NCI-H2196 (cell line): ENCODE results near the gene HIGD1C.
"Not testable (repeated sequence)": the region's sequence is repeated elsewhere in the genome, so short reads cannot be mapped to it uniquely, and the experiment has no call there.

Experiments
- DNase-seq: peaks from one replicate; lab custom pipeline; 2025; ENCODE audit not compliant: unreplicated experiment; lab: John Stamatoyannopoulos, UW

Gene HIGD1C

DNA sequence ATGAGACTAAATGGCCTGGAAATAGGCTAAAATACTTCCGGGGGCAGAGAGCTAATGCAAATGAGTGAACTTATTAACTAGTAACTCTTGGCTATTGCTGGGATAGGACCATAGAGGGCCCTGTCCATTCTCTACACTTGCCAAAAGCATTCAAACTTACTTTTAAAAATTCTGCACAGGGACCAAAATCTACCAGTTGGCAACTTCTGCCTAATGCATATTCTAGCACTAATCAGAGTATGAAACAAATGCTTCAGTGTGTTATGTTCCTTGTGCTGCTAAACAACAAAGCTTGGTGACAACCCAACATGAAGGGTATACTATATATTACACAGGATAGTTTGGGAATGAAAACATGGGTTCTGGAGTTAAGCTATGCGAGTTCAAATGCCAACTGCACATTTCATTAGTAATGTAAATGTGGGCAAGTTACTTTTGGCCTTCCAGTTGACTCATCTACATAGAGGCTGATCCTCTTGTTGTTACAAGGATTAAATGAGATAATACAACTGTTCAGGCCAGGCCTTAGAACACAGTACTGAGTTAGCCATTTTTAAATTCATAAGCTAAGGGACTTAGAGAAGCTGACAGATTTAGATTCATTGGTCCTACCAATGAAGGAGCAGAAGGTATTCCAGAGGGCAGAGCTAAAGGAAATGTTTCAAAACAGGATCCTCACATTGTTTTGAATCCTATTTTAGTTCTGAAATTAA lies 32.4 kb downstream of the HIGD1C start:
- no peak for DNase-seq

DNA sequence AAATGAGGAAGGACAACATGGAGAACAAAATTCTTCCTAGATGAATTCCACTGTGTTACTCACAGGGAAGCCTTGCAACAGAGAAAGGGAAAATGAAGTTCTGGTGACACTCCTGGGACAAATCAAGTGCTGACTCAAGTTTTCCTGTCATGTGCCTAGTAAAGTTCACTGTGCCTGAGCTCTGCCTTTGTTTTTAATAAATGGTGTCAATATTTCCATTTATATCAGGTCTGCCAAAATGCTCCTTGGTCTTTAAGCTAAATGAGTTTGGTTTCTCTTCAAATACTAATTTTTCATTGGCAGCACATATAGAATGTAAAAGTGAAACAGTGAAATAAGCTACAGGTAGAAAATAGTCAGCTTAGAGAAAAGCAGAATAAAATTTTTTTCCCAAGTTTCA lies 33.0 kb downstream of the HIGD1C start:
- no peak for DNase-seq

DNA sequence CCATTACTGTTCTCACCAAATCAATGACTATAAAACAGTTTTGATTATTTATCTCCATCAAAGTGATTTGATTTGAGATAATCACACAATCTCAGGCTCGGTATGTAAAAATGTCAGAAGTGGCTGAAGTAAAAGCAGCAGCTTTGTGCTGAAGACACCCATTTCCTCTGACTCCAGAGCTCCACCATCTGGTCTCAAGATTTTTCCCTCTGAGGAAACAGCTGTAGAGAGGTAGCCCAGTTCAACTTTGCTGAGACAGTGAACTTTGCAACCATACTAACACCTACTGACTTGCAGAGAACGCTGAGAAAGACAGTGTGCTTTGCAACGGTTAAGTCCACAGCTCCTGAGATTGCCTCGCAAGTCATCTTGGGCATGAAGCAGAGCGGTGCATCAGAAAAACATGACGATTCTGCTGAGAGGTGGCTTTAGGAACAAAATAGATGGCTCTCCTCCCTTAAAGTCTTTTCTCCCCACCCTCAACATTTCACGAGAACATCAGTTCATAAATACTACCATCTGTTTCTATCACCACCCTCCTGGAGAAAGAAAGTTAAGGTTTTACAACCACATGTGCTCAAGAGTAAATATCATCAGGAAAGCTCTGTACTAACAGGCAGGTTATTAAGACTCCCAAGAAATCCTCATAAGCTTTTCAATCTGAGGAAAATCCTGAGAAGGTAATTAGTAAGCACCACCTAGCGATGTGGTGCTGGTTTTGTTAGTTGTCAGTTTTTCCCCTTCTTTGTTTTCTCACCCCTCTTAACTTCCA lies 34.8 kb downstream of the HIGD1C start:
- DNase-seq = peak; percentile 54

DNA sequence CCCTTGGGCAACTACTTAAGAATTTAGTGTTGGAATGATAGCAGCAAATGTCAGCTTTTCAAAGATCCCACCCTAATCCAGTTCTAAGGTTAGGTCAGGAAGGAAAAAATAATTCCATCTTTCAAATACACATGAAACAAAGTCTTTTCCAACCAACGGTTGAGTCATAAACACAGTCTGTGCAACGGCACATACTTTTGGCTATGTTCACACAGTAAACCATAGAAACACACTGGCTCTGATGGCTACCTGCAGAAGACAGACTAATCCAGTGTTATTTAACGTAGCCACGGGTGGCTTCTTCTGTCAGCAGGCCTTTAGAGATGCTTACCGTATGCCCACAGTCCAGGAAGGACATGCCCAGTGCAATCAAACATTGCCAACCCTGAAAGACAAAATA lies 35.7 kb downstream of the HIGD1C start:
- DNase-seq = no peak

DNA sequence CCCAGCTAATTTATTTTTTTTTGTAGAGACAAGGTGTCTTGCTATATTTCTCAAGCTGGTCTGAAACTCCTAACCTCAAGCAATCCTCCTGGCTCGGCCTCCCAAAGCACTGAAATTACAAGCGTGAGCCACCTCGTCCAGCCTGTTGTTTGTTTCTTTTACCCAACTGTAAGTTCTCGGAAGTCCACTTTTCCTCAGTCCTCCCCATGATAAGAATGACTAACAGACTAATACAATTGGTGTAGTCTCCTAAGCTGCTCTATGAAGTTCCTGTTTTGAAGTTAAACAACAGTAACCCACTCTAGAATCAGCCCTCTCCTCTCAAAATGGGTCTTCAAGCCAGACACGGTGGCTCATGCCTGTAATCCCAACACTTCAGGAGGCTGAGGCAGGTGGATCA lies 36.5 kb downstream of the HIGD1C start:
- DNase-seq = no peak

DNA sequence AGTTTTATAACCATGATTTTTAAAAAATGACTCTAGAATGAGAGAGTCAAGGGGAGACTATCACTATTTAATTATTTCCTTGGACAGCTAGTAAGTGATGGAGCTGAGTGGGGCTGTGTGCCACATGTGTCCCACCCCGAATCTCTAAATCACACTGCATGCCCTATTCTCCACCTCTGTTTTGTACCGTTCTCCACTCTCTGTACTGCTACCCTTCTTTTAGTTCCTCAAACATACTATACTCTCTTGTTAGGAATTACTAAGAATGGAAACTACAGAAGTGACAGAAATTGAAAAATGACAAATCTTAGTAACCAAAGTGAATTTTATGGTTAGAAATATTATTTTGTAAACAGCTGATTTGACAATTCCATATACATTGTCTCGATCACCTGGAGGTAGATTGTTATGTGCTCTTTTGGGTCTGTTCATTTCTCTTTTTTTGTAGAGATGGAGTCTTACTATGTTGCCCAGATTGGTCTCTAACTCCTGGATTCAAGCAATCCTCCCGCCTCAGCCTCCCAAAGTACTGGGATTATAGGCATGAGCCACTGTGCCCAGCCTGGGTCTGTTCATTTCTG lies 37.9 kb downstream of the HIGD1C start:
- DNase-seq = no peak

DNA sequence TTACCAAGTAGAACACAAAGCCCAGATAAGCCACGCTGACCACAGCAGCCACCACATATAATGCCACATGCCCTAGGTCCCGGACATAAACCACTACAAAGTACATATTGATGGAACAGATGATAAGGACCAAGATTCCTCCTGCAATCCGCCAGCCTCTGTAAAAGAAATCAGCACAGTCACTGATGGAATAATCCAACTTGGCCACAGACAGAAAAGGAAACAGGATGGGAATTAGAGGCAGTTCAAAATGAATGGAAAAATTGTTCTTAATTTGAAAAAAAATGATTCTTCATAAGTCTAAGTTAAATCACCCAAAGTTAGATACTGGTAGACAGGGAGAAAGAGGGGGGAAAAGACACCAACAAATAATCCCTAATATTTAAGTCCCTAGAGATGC lies 38.4 kb downstream of the HIGD1C start:
- no peak for DNase-seq

DNA sequence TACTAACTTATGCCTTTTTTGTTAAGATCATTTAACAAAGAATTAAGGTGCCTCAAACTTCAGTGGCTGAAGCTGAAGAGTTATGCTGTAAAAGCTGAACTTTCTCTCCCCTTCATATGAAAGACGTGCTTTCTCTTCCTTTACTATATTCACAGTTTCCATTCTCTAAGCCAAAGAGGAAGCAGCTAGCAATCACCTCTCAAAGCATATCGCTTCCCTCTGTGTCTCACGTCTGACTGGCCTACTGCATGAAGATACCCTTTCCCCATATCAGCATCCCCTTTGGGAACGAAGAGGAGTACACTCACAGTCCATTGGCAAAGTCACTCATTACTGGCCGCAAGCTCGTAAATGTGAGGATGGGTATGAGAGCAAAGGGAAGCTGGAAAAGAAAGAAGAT lies 38.9 kb downstream of the HIGD1C start:
- DNase-seq = no peak

DNA sequence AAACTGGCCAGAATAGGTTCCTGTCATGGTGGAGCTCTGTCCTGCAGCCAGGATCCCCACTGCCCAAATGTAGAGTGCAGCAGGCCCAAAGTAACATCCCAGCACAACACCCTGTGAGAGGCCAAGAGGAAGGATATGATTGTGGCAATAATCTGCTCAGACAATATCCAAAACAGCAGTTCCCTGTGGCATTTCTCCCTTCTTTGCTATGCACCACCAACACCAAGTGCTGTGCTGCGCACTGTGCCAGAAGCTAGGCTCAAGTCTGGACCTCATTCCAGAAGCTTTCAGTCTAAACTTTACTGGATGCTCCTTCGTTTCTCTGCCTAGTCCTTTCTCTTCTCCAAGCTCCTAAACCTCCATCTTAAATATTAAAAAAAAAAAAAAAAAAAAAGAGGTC lies 40.5 kb downstream of the HIGD1C start:
- DNase-seq = no peak

DNA sequence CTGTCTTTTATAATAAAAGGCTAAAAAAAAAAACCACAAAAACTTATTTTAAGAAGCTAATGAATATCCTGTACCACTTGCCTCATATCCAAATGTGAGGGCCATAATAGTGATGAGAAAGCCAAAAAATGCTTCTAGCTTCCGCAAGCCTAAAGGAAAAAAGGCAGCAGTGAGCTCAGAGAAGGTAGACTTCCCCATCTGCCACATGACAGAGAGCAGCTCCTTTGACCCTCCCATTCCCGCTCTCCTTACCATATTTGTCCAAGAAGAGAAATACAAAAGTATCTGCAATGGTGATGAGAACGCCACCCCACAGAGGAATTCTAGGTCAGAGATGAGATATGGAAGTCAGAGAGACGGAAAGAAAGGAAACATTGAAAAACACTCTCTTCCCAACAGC lies 46.7 kb downstream of the HIGD1C start:
- no peak for DNase-seq

DNA sequence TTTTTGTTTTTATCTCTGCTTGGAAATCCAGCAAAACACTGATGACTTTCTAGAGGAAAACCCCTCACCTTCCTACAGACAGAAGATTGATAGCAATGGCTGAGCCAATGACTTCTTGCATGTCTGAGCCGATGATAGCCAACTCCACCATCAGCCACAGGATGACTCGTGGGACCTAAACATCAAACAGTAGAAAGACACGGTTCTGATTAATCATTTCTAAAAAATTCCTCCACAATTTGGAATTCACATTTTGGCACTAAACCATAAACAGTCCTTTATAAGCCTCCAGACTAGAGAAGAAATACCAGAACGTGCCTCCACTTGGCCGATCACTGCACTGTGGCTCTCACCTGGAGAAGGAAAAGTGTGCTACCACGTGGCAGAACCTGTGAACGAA lies 47.9 kb downstream of the HIGD1C start:
- no peak for DNase-seq

DNA sequence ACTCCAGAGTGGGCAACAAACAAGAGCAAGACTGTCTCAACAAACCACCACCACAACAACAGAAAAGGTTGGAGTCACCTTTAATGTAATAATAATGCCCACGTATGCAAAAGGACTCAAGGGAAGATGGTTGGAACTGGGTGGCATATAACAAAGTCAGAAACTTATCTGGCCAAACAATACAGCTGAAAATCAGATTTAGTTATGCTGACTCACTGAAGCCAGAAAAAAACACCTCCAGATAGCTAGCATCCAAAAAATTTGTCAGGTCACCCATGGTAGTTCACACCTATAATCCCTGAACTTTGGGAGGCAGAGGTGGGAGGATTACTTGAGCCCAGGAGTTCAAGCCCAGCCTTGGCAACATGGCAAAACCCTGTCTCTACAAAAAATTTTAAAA lies 49.5 kb downstream of the HIGD1C start:
- no peak for DNase-seq

DNA sequence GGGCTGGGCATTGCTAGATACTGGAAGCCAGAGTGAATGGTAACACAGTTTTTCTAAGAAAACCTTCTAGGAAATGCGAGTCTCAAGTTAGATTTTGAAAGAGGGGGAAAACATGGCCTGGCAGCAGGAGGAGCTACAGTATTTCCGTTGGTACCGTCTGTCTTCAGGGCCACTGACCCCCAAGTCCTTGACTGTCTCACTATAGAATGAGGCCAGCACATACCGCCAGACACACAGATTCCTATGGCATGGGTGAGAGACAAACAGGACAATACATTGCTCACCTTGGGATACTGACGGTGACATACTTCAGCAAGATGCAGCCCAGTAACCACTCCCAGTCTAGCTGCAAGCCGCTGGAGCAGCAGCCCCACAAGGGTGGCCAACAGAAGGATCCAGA lies 52.2 kb downstream of the HIGD1C start:
- DNase-seq = no peak

DNA sequence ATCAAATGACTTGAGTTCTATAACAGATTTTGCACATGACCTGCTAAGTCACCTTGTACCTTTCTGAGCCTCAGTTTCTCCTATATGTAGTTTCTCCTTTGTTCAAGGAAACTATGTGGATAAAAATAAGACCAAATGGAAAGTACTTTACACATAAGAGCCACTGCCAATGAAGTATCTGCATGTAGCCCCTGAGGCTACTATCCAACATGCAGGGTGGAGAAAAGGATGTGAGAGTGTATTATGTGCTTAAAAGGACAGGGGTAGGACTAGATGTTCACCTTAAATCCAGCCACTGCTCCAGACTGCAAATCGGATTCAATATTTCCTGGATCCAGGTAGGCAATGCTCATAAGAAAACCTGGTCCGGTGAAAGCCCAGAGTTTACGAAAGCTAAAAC lies 52.7 kb downstream of the HIGD1C start:
- no peak for DNase-seq

DNA sequence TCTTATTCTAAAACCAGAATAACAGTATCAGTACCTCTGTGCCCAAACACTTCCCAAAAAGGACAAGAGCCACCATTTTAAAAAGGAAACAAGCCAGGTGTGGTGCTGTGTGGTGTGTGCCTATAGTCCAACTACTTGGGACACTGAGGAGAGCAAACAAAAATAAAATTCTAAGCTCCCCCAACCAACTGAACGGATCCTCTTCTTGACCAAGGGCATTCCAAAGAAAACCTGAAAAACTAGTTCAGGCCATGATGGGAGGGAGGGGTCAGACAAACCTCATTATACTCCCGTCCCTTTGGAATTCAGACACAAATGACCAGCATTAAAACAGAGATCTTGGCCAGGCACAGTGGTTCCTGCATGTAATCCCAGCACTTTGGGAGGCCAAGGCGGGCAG lies 53.3 kb downstream of the HIGD1C start:
- DNase-seq = peak; percentile 31

DNA sequence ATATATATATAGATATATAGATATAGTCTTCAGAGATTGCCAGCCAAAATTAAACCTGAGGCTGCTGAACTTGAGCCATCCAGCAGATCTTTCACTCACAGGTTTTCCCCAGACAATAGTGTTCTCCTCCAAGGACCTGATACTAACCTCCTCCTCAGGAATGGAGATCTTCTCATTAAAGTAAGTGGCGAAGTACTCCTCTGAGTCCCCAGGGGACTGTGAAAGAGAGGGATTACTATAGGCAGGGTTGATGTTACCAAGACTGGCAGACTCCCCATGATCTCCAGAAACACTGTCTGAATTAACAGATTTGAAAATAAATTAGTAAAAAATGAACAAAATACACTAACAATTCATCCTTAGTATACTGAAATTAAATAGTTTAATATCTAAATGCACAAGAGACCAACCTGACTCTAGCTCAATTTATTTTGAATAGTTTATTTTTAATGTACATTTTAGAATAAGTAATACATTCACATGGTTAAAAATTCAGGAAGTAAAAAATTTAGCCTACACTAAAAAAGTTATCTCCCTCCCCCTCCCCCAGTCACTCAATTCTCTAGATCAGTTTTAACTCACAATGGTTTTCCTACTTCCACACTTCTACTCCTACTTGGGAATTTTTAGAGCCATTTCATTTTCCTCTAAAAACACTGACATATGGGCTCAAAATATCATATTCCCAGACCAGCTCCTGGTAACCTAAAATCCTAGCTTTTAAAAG lies 56.1 kb downstream of the HIGD1C start:
- DNase-seq = no peak

DNA sequence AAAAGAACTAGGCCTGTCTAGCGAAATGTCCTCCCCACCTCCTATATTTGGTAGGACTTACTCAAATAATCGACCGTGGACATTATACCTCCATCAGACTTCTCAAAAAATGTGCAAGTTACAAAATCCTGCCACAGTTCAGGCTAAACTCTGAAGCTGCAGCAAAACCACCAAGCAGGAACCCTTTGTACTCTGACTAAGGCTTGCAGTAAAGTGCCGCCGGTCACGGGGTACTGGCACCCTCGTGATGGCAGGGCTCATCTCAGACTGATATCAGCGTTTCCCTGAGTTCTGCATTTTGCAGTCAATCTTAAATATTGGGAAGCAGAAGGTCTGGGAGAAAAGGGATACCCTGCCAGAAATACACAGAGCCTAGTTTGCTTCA lies 56.7 kb downstream of the HIGD1C start:
- DNase-seq = no peak

DNA sequence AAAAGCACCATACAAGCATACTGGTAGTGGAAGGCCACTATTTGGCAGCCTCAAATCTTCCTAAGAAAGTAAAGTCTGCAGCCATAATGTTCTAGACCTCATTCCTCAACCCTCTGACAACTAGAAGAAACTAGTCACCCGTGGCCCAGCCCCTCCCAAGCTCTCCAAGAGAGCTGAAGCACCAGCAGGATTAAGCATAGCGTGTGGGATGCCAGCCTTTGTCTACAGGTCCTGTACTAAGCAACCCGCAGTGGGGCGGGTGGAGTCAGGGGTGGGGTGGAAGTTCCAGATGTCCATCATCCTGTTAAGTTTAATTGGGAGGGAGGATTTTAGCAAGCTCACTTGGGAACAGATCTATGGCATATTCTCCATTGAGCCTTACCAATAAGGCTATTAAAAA lies 59.6 kb downstream of the HIGD1C start:
- DNase-seq = no peak

DNA sequence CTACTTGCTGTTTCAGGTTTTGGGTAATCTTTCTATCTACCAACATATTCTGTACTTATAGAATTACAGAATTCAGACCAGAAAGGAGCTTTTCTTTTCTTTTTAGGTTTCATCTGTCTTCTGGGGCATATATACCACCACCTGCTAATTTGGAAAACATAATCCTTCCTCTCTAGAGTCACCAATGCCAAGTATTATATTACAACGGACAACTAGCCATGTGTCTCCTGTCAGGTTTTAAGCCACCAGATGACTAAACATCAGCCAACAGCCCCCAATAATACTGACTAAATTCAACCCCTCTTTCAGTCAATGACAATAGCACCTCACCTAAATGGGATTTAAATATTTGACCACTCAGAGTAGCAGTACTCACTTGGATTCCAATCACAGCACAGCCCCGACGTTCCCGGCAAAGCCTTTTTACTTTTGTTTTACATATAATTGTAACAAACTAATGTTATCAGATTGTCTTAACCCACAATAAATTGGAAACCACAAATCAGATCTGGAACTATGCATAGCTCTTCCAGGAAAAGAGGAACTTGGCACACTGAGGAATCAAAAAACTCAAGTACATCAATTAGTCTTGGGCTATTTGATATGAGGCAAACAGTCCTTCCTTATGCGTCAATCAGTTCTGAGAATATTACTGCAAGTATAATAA lies 60.4 kb downstream of the HIGD1C start:
- peak; percentile 26 for DNase-seq

DNA sequence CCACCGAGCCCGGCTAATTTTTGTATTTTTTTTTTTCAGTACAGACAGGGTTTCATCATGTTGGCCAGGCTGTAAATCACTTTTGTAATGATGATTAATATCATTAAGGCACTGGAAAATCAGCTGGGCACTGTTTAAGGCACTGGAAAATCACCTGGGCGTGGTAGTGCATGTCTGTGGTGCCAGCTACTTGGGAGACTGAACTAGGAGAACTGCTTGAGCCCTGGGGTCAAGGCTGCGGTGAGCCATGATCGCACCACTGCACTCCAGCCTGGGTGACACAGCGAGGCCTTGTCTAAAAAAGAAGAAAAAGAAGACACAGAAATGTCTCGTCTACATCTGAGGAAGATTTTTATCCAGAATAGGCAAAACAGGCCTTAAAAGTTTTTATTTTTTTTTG lies 61.1 kb downstream of the HIGD1C start:
- no peak for DNase-seq

DNA sequence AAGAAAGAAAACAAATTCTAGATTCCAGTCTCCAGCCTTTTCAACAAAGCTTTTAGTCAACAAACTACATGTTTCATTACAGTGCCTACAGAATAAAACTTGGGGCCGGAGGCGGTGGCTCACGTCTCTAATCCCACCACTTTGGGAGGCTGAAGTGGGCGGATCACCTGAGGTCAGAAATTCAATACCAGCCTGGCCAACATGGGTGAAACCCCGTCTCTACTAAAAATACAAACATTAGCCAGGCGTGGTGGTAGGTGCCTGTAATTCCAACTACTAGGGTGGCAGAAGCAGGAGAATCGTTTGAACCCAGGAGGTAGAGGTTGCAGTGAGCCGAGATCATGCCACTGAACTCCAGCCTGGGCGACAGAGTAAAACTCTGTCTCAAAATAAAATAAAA lies 62.1 kb downstream of the HIGD1C start:
- not testable (repeated sequence) for DNase-seq
